ENCODE measurements around the gene OXTR.

The OXTR gene

DNA sequence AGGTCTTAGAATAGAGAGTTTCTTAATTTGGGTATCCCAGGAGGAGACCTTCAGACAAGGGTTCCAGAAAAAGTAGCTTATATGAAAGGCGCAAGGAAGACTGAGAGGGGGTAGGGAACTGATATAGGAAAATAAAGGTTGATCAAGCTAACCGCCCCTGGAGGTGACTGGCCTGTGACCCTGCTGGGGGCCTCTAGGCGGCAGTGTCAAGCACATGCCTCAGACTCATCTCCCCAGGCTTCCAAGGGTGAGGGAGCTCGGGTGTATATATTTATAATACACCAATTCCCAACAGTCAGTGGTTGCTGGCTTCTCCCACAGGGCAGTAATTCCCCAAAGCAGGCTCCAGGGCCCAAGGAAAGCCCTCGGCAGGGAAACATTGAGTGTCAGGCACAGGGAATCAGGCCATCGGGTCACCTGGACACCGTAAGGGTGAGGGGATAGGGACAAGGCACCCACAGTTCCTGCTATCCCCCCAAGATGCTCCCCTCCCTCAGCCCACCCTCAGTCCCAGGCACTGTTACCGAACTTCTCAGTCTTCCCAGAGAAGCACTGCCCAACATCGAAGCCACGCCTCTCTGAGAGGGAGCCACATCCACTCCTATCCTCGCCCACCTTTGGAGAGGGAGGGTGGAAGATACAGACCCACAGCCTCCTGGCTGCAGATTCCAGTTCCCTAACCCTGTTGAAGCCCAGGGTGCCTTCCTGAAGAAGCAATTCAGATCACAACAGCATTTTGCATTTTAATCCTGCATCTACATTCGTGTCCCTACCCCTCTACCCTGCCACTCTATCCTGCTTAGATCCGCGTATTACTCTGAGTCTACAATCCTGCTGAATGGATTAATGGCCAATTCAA lies 55.3 kb downstream of the OXTR start:
- DNase-seq (ENCODE audit: insufficient read length, low spot score) (peak; percentile 36), FAIRE-seq (no peak)

DNA sequence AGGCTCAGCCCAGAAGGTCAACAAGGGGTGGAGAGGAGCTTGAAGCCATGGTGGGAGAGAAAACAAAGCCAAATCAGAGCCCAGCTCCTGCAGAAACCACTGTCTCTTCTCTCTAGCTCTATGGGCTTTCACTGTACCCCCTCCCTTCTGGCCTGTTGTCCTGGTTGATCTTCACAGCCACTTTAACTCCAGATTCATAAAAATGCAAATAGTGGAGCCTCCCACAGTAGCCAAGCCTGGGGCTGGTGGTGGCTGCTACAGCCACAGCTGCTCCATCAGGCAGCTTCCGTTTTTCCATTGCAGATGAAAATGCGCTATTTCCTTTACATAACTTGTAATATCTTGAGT lies 56.5 kb downstream of the OXTR start:
- no peak for DNase-seq (ENCODE audit: insufficient read length, low spot score)
- FAIRE-seq = no peak

DNA sequence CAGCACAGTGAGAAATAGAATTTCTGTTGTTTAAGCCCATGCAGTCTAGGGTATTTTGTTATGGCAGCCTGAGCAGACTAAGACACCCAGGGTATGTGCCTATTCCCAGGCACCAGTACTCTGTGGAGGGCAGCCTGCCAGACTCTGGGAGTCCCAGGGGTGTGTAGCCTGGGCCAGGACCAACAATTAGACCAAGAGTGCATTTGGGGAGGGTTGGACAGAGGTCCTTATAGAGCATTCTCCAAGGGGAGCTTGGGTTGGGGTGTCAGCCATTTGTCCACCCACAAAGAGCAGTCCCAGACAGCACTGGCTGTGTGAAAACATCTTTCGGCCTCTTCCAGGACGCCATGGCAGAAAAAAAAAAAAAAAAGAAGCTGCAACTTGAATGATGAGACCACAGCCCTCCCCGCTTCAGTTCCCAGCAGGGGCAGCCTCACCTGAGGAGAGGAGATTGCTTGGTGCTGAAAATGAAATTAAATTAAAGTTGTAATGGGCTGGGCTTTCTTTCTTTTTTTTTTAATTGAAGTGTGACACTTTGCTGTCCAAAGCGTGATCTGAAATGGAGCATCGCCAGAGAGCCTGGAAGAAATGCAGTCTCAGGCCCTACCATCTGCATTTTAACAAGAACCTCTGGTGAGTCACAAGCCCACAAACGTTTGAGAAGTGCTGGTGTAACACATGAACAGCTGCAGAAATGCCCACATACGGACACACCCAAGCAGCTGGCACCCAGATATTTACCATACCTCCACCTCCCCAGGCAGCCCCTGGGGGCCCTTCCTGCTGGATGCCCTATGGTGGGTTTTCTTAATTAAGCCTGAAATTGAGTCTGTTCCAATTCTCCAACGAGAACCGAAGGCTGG lies 57.1 kb downstream of the OXTR start:
- no peak for FAIRE-seq
- DNase-seq (ENCODE audit: insufficient read length, low spot score) = no peak

DNA sequence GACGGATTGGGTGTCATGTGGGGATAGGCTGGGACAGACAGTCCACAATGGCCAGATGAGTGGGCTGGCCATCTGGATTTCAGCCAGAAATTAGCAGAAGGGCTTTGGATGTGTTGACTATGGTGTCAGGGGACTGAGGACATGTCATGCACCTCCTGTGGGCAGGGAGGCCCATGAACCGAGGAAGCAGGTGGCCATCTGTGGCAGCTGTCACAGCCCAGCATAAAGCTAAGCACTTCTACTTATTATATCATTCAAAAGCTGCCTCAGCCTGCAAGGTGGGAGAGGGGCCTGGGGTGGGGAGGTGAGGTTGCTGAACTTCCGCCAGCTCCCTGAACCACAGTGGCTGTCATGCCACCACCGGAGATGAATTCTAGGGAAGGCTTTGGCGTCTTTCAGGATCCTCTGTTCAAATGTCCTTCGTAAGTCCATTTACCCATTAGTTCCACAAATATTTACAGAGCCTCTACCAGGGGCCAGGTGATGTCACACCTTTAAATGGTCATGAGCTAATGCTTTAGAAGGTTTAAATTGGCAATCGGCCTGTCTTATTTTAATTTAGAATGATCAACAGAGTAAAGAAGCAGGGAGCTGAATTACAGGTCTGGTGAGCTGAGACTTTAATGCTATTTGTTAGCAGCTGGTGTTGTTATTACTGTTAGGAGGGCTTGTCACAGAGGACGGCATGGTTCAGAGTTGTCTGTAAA lies 59.5 kb downstream of the OXTR start:
- DNase-seq (ENCODE audit: insufficient read length, low spot score) (no peak), FAIRE-seq (no peak)

DNA sequence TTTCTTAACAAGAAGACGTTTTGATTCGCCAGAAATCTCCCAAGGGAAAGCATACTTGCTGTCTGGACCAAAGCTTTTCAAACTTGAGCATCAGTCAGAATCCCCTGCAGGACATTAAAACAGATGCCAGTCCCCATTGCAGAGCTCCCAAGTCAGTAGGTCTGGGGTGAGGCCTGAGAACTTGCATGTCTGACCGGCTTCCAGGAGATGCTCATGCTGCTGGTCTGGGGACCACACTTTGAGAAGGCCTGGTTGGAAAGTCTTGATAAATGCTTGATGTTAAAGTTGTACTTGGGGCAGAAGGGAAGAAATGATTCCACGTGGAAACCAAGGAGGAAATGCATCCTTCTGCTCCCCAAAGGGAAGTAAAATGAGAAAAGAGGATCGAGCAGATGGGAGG lies 60.1 kb downstream of the OXTR start:
- DNase-seq (ENCODE audit: insufficient read length, low spot score) (no peak), FAIRE-seq (no peak)

DNA sequence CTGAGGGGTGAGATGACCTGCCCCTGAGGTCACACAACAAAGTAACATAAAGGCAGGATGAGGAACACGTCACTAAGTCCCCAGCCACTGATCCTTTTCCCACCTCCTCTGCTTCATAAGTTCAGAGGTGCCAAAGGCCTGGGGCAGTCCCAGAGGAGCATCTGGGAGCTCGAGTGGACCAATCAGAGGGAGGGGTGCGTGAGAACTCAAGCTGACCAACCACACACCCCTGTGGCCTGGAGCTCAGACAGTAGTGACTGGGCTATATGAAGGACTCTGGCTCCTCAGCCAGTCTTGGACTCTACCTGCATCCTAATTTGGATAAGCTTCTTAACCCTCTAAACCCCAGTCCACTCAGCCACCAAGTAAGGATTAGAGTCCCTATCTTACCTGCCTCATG lies 63.8 kb downstream of the OXTR start:
- FAIRE-seq (no peak), DNase-seq (ENCODE audit: insufficient read length, low spot score) (no peak)

DNA sequence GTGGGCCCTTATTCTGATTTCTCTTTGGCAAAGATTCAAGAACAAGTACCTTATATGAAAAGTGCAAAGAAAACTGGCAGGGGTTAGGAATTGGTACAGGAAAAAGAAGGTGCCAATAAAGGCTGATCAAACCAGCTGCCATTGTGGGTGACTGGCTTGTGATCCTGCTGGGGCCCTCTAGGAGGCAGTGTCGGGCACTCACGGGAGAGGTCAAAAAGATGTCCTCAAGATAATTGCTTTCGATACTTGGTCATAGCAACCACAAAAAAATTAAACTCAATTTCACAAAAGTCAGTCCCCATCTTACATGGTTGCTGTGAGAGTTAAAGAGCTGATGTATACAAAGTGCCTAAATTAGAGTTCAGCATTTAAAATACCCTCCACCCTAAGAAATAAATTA lies 66.9 kb downstream of the OXTR start:
- FAIRE-seq (no peak), DNase-seq (ENCODE audit: insufficient read length, low spot score) (no peak)

Data from GM19239 (cell line).